KOPT-K1 (cell line): Measurements from ENCODE around the gene CTNNA1.
"Not testable (repeated sequence)": the region's sequence is repeated elsewhere in the genome, so short reads cannot be mapped to it uniquely, and the experiment has no call there.

Source experiments
- H3K27ac ChIP-seq: fragments of 200-600 bp; sonication (generic); 2 replicates; pipeline ENCODE4 v1.5.1; 2016; ENCODE audit warnings: antibody characterized with exemption, mild to moderate bottlenecking, low read depth, low read length; ENCODE audit not compliant: poor library complexity, severe bottlenecking
- H3K36me3 ChIP-seq: fragments of 200-600 bp; sonication (generic); 2 replicates; pipeline ENCODE4 v1.5.1; 2017; ENCODE audit warnings: antibody characterized with exemption, mild to moderate bottlenecking, low read length, moderate library complexity; ENCODE audit not compliant: insufficient read depth
- H3K9me3 ChIP-seq: fragments of 200-600 bp; sonication (generic); 2 replicates; pipeline ENCODE4 v1.5.1; 2017; ENCODE audit warnings: antibody characterized with exemption, low read length, mild to moderate bottlenecking; ENCODE audit not compliant: insufficient read depth, poor library complexity, severe bottlenecking

The CTNNA1 gene

GRCh38 chr5:138833726-138834480 is 80.7 kb downstream of the CTNNA1 start:
- Histone ChIP-seq H3K36me3 (no peaks in the 10 kb centered on the region), H3K9me3 (no peaks in the 10 kb centered on the region), H3K27ac (no peak overlapping the region)

DNA sequence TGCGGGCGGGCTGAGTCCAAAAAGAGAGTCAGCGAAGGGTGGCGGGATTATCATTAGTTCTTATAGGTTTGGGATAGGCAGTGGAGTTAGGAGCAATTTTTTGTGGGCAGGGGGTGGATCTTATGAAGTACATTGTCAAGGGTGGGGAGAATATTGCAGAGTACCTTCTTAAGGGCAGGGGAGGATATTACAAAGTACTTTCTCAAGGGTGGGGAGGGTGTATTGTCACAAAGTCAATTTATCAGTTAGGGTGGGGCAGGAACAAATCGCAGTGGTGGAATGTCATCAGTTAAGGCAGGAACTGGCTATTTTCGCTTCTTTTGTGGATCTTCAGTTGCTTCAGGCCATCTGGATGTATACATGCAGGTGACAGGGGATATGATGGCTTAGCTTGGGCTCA is 81.6 kb downstream of the CTNNA1 start:
- H3K27ac ChIP-seq, H3K9me3 ChIP-seq, H3K36me3 ChIP-seq: not testable (repeated sequence)

- no peaks in the 10 kb centered on the region for H3K36me3 ChIP-seq
- H3K27ac ChIP-seq, result no peak overlapping the region
- H3K9me3 ChIP-seq, result no peaks in the 10 kb centered on the region
These were observed 83.9 kb downstream of the CTNNA1 start for GRCh38 chr5:138837160-138837559.

GRCh38 chr5:138840103-138840502 is 86.9 kb downstream of the CTNNA1 start:
- Histone ChIP-seq H3K9me3 (no peaks in the 10 kb centered on the region), H3K36me3 (no peaks in the 10 kb centered on the region), H3K27ac (no peak overlapping the region)

GRCh38 chr5:138841531-138841930 is 88.3 kb downstream of the CTNNA1 start:
- no peaks in the 10 kb centered on the region for H3K9me3 ChIP-seq
- H3K36me3 ChIP-seq, result no peaks in the 10 kb centered on the region
- H3K27ac ChIP-seq, result no peak overlapping the region

GRCh38 chr5:138843316-138844124 is 90.3 kb downstream of the CTNNA1 start:
- Histone ChIP-seq H3K9me3 (no peaks in the 10 kb centered on the region), H3K36me3 (no peaks in the 10 kb centered on the region), H3K27ac (no peak overlapping the region)

- Histone ChIP-seq H3K36me3 (no peaks in the 10 kb centered on the region), H3K27ac (no peak overlapping the region)
These were observed 90.9 kb downstream of the CTNNA1 start for GRCh38 chr5:138844125-138844461.

GRCh38 chr5:138844812-138845513 is 91.7 kb downstream of the CTNNA1 start:
- Histone ChIP-seq H3K36me3 (no peaks in the 10 kb centered on the region), H3K9me3 (no peaks in the 10 kb centered on the region), H3K27ac (no peak overlapping the region)

More at GRCh38 chr5:138844125-138844461, 90.9 kb downstream of the CTNNA1 start:
- H3K9me3 ChIP-seq, result no peaks in the 10 kb centered on the region

GRCh38 chr5:138849439-138849838 is 96.2 kb downstream of the CTNNA1 start:
- Histone ChIP-seq H3K9me3 (no peaks in the 10 kb centered on the region), H3K36me3 (no peaks in the 10 kb centered on the region), H3K27ac (no peak overlapping the region)

DNA sequence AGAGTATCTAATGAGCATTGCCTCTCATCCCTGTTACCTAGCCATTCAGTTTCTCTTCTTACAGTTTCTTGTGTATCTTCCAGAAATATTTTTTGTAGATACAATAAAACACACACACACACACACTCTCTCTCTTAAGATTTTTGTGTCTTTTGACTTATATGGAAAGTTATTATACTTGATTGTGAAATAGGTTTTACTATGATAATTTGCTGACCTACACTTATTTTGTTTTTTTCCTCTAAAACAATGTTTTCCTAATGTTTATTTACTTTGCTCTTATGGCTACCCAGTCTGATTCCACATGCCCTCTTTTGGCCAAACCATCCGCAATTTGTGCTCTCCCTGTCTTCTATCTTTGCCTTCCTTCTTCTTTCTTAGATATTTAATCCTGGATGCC is 96.7 kb downstream of the CTNNA1 start:
- no peaks in the 10 kb centered on the region for H3K36me3 ChIP-seq
- no peaks in the 10 kb centered on the region for H3K9me3 ChIP-seq
- H3K27ac ChIP-seq, result no peak overlapping the region

DNA sequence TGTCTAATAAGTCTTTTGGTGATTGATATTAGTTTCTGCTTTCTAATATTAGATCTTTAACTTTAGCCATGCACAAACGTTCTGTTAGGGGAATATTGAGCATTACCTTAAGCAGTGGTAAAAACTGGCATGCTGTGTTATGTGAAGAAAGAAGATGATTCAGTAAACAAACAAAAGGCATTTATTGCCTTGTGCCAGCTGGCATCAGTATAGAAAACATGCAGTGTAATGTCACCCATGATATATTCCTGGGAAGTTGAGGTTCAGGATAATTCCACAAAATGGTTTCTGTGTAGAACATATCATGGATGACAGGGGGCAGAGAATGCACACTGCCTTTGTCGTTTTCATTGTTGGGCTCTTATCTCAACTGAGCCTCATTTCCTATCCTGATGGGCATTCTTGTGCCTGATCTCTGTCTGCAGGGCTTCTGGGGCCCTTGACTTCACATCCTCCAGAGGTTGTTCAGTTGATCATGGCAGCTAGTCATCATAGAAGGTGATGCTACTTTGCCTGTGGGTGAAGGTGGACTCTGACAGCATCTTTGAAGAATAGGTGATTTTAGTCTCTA is 97.7 kb downstream of the CTNNA1 start:
- Histone ChIP-seq H3K27ac (no peak overlapping the region), H3K36me3 (no peaks in the 10 kb centered on the region), H3K9me3 (no peaks in the 10 kb centered on the region)

GRCh38 chr5:138853132-138853531 is 99.9 kb downstream of the CTNNA1 start:
- no peaks in the 10 kb centered on the region for H3K9me3 ChIP-seq
- H3K27ac ChIP-seq, result no peak overlapping the region
- H3K36me3 ChIP-seq, result no peaks in the 10 kb centered on the region

DNA sequence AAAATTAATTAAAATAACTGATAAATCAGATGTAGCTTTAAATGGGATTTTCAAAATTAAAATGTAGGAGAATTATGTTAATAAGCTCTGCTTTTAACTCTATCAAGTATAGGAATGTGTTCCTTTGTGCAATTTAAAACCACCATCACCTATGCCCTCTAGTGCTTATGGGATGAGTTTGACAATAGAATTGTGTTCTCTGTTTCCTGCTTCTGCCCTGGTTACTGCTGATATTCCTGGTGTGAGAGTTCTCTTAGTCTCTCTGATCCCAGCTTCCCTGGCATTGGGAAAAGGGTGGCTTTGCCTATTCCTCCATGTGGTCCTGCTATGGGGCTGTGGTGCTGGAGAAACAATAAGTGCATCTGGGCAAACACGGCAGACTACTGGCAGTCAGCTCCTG is 113.8 kb downstream of the CTNNA1 start:
- Histone ChIP-seq H3K9me3 (peaks cover 22% of the 10 kb centered on the region), H3K36me3 (no peaks in the 10 kb centered on the region), H3K27ac (no peak overlapping the region)

DNA sequence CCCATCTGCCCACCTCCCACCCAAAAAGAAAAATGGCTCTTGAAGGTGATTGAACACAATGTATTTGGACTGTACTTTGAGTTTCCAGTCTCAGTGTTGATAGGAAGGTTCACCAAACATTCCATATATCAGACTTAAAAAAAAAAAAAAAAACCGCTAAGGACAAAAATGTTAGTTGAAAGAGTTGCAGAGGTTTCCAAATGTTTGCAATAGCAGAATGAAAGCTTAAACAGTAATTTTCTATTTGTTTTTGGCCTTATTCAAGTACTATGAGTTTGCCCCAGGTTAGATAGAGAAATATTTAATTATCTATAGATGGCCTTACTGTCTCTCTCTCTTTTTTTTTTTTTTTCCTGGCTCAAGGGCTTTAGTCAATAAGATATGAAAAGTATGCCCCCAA is 115.8 kb downstream of the CTNNA1 start:
- Histone ChIP-seq H3K27ac (no peak overlapping the region), H3K9me3 (peaks cover 5% of the 10 kb centered on the region), H3K36me3 (no peaks in the 10 kb centered on the region)
